CD4-positive, alpha-beta T cell treated with Interleukin-17A for 4 hours (primary cell): ENCODE results near the gene NMUR1.

Experiments used
- DNase-seq: peaks from one replicate; pipeline ENCODE4 v3.0.0-alpha.2; 2020; ENCODE audit warnings: mixed read lengths

The NMUR1 gene

GRCh38 chr2:231483398-231484329 lies 46.6 kb downstream of the NMUR1 start:
- DNase-seq: peak; percentile 55

DNA sequence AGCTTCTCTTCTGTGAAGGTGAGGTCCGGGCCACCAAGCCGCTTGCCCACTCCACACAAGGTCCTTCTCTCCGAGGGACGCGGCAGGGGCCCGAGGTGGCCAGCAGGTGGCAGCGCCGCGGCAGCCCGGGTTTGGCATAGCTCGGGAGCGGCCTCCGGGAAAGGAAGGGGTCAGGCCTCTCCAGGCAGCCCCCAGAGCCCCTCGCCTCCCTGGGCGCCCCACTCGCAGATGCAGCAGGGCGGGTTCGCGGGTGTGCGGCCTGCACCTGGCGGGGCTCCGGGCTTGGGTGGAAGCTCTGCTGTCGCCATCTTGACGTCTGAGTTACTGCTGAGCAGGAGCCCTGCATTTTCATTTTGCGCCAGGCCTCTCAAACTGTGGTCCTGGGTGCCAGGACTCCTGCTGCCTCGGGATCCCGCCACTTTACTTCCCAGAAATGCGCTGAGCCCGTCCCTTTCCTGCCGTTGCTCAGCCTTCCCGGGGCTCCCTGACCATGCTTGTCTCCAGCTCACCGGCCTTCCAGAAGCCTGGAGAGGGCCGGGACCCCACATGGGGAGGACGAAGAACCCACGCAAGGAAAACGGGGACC lies 47.3 kb downstream of the NMUR1 start:
- DNase-seq: peak; percentile 79

- no peak for DNase-seq
Observed at GRCh38 chr2:231480781-231481180, 49.5 kb downstream of the NMUR1 start.

DNA sequence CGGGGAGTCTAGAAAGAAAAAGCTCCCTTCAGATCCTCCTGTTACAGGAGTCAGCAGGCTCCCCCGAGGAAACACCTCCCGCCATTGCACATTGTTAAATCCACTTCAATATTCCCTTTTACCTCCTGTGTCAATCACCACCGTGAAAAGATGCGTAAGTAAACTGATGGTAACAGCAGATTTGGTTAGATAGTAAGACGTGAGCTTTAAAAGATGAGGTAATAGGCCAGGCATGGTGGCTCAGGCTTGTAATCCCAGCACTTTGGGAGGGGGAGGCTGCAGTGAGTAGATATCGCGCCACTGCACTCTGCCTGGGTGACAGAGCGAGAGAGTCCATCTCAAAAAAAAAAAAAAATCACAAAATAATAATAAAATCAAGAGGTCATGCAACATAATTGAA lies 50.8 kb downstream of the NMUR1 start:
- no peak for DNase-seq

- DNase-seq: no peak
Observed at GRCh38 chr2:231476920-231477319, 53.3 kb downstream of the NMUR1 start.

DNA sequence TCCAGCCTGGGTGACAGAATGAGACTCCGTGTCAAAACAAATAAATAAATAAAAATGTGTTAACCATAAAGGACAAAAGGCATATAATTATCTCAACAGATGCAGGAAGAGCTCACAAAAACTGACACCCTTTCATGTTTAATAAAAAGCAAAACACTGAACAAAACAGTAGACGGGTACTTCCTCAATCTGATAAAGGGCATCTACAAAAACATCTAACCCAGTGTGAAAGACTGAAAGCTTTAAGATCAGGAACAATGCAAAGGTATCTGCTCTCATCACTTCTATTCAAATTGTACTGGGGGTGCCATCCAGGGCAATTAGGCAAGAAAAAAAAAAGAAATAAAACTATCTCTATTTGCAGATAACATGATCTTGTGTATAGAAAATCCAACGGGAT lies 54.3 kb downstream of the NMUR1 start:
- DNase-seq: no peak
